Right renal cortex interstitium (tissue), 3 donors: ENCODE data around the gene CTNNA3. TPM values are rescaled to one million over a fixed set of nuclear protein-coding genes. Genes with fewer than 3 reads are reported as not detected.

Experiments used
- DNase-seq, 3 donors: peaks; one replicate each; pipeline ENCODE4 v3.0.0-alpha.2; 2013; ENCODE audit warnings: low read depth in 3 of 3, low spot score in 2 of 3
- polyA plus RNA-seq, 3 donors: library from polyadenylated mRNA; unstranded; fragments of 120-200 nt; gene quantifications; one replicate each; pipeline ENCODE4 v1.2.1, GENCODE V29; 2013; ENCODE audit not compliant: insufficient read length in 3 of 3

The CTNNA3 gene
- polyA plus RNA-seq, 3 donors, result 4.0 to 6.3 (median 4.8) TPM

- no peak for DNase-seq
Measured at GRCh38 chr10:65931291-65932070, 1764.5 kb downstream of the CTNNA3 start.

DNA sequence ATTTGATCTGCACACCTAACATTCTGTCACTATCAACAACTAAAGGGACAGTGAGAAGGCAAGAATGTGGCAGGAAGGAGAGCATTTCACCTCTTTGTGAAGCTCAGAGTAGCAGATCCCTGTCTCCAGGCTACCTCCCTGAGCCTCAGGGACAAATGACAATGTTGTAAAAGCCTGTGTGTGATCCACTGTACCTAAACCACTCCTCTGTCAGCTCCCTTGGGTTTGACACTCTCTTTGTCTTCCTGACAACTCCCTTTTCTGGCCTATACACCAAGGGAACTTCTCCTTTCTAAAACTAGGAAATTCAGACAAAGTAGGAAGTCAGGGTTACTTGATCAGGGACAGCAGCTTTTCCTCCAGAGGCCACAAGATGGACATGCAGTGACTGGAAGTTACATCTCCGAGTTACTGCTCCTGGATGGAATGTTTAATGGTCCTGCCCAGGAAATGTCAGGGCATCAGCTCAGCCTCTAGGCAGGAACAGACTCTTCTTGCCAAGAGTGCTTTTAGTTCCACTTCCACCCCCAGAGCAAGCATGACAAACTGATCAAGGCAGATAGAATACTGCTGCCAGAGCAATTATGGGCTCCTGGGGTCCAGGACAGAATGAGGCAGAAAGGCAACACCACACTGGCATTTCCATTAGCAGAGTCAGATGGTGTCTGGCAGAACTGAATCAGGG, 1784.7 kb downstream of the CTNNA3 start:
- no peak for DNase-seq

DNA sequence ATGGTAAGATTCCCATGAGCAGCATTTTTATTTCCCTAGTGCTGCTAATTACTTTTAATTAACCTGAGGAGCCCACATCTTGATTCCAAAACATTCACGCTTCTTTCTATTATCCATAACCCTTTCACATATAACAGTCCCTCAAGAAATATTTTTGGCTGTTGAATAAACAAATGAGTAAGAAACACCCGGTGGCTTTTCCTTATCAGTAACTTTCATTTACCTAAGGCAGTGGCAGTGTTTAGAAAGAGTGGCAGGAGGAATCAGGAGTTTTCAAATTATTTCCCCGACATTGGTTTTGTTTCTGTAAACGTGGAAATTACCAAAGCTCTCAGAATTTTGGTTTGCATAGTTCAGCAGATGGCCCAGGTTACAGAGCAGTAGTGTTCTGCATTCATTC, 1785.8 kb downstream of the CTNNA3 start:
- no peak for DNase-seq

DNA sequence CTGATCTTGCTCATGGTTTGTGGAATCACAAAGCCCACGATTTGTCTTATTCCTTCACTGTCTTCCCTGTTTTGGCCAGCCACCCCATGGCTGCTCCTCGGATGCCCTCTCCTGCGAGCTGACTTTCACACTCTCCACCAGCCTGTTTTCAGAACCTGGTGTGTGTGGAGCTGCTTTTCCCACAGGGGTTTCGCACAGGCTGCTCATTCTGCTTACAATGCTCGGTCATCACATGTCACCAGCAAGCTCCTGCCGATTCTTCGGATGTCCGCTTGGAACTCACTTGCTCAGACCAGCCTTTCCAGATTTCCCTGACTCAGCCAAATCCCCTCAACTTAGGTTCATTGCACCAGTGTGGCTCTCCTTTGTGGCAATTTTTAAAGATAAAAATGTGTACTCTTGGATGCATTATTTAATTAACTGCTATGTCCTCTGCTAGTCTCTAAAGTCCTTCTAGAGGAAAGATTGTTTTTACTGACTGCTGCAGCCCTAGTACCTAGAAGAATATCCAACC, 1788.7 kb downstream of the CTNNA3 start:
- no peak for DNase-seq

DNA sequence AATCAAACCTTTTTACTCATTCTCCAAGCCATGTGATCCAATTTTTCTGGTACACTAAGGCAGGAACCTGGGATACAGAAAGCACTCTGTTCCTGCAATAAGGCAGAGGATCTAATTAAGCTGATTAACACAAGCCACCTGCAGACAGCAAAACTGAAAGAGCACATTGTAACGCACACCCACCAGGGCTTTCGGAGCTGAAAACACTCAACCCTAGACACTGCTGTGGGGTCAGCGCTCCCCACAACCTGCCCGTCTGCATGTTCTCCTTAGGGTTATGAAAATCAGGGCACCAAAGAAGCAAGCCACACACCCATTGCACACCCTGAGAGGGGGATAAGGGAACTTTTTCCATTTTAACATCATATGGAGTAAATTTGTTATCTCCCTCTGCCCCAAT, 1792.4 kb downstream of the CTNNA3 start:
- DNase-seq, result no peak

- no peak for DNase-seq
Measured at GRCh38 chr10:65900271-65900670, 1795.7 kb downstream of the CTNNA3 start.

- no peak for DNase-seq
Measured at GRCh38 chr10:65898055-65898454, 1797.9 kb downstream of the CTNNA3 start.

DNA sequence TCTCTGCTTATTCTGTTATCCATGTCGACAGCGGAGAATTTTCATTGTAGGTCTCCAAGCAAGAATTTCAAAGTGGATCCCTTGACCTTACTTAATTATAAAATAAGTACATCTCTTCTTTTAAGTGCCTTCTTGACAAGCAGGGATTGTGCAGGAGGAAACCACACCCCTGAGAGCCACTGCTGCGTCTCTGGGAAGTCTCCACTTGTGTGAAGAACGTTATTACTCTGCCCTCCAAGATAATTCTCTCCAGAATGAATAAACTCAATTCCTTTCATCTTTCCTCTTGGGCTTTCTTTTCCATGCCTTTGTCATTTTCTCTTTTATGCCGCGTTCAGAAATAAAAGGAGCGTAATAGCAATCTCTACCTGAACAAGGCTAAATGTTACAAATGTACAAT, 1801.0 kb downstream of the CTNNA3 start:
- DNase-seq, result no peak

DNA sequence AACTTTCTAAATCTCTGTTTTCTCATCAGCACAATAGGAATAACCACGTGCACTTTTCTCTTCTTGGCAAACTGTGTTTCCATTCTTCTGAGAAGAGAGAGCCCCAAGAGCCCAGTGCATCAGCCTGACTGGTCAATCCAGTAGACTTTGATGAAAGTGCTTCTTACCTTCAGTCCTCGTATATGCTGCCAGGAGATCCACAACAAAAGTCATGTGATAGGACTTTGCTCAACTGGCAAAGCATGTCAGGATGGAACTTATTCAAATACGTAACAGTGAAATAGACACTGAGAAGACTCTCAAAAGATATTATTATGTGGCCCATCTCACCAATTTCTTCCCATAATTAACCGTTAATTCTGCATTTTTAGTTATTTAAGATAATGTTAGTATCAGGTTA, 1801.6 kb downstream of the CTNNA3 start:
- no peak for DNase-seq

DNA sequence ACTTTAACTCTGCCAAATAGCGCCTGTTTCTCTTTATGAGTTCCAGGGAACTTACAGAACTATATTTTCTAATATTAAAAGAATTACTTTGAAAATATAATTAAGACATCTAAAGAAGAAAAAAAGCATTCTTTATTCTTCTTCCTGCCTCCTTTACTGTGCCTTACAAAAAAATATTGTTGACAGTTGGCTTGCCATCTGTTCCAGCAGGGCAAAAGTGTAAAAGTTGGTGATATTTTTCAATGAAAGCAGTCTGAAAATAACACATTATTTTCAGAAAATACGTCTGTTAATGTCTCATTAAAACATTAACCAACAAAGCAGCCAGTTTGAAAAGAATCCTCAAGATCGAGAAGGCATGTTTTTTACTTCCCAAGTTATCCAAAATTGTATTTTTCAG, 1802.3 kb downstream of the CTNNA3 start:
- DNase-seq, result no peak

DNA sequence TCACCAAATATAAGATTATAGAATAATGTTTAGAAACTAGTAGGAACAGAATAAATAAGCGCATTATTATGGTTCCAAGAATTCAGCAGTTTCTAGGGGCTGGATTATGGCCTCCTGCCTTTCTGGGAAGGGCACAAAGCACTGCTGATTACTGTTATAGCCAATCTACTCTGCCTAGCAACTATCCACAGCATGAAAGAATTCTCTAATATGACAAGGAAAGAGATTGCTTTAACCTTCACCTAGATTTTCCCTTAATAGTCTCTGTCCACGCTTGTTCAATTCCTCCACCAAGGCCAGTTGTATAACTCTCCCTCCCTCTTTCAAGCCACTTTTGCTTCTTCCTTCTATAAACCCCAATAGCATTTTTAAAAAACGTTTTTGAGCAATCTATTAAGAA, 1803.7 kb downstream of the CTNNA3 start:
- DNase-seq, result no peak

DNA sequence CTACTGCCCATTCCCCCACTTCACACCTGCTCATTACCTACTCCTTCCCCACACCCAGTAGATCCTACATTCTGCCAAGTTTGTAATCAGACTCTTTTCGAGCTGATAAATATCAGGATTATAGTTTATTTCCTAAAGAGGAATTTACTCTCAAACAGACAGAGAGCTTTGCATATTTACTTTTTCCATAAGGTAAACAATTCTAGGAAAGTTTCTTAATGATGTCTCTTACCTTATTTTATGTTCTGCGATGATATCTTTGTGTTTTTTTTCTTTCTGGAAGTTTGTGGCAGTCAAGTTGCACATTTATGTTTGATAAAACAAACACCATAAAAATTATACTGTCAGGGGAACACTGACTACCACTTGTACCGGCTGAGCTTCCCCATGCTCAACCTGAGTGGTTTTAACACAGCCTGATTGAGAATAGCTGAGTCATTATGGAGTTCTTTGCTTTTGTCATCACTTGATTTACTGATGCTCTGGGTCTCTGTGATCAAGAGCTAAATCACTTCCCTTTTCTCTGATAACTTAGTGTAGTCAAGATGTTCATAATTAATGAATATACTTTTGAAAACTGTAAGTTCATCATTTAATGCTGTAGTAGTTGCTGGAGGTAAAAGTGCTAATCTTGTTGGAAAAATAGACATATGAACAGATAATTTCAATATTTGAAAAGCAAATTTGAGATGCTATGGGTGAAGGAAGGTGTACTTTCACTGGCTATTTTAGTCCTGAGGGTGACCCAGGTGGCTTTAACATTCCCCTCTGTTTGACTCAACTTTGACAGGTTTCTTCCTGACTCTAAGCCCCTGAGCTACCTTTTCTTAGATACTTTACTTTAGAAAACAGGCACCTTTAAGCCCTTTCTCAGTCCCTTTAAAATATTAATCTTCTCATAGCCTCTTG, 1804.7 kb downstream of the CTNNA3 start:
- no peak for DNase-seq

- no peak for DNase-seq
Measured at GRCh38 chr10:65864529-65864928, 1831.5 kb downstream of the CTNNA3 start.

GRCh38 chr10:65864036-65864435, 1832.0 kb downstream of the CTNNA3 start:
- no peak for DNase-seq

Other genes with a start within 250 kb of the CTNNA3 start
- gene DNAJC12, start 142.0 kb upstream of the CTNNA3 start, polyA plus RNA-seq, result 10 to 100 TPM; 12.3 to 16.3 (median 12.4) TPM
- gene SIRT1, start 188.5 kb upstream of the CTNNA3 start, polyA plus RNA-seq, result 10 to 100 TPM; 41.0 to 44.0 (median 42.1) TPM